HepG2 (cell line): Measurements from ENCODE around the gene SLFN11. TPM values are rescaled to one million over a fixed set of nuclear protein-coding genes. Genes with fewer than 3 reads are reported as not detected.

Experiments used
- ATAC-seq: fragments of 200-7000 bp; cut with Tn5 transposase; 3 replicates; pipeline ENCODE4 v1.9.1; 2020; ENCODE audit warnings: mild to moderate bottlenecking, moderate library complexity
- BruUV-seq: library from RNA; stranded (reverse); fragments of 400-500 nt; replicated peaks from 2 replicates; lab custom pipeline; 2021; lab: Mats Ljungman, UMichigan
- CTCF ChIA-PET: fragments of 300-600 bp; formaldehyde crosslinking; extraction: SDS; loops from one replicate; lab custom pipeline; 2021; ENCODE audit warnings: low total read pairs, inconsistent platforms, low intra/inter-chr PET ratio; lab: Yijun Ruan, JAX
- POLR2A ChIA-PET: fragments of 350-600 bp; sonication (Branson Sonifier 250); formaldehyde crosslinking; loops from one replicate; lab custom pipeline; 2020; ENCODE audit warnings: antibody characterized with exemption, inconsistent platforms; lab: Yijun Ruan, JAX
- DNase-seq: peaks from one replicate; pipeline ENCODE4 v3.0.0-alpha.2; 2015; ENCODE audit warnings: low spot score
- FAIRE-seq: peaks from 3 replicates; lab custom pipeline; 2011; peaks lifted over from hg19 to GRCh38; lab: Jason Lieb, UNC
- H2AFZ ChIP-seq: one replicate; pipeline ENCODE4 v1.6.1; 2011; ENCODE audit warnings: low read length, inconsistent platforms
- H3K27ac ChIP-seq: fragments of 300-600 bp; 3 replicates; pipeline ENCODE4 v1.8.0; 2011; ENCODE audit warnings: mixed run types, mild to moderate bottlenecking, mixed read lengths, low read length, inconsistent platforms; ENCODE audit not compliant: insufficient read depth; ENCODE audit errors: extremely low read length
- H3K27me3 ChIP-seq, 2 experiments: fragments of 200-600 bp in 1 of 2; 2 replicates in 1 of 2; 3 replicates in 1 of 2; pipeline versions ENCODE4 v1.6.0 to v1.8.0; 2011; ENCODE audit warnings: low read length in 2 of 2, mild to moderate bottlenecking in 2 of 2, moderate library complexity in 2 of 2, inconsistent platforms in 1 of 2; ENCODE audit not compliant: insufficient read depth in 2 of 2, control insufficient read depth in 1 of 2
- H3K36me3 ChIP-seq, 2 experiments: fragments of 200-600 bp in 1 of 2; replicated peaks in 1 of 2; 2 replicates in 1 of 2; 3 replicates in 1 of 2; pipeline versions ENCODE4 v1.5.1 to v1.8.0; 2011; ENCODE audit warnings: low read length in 2 of 2, inconsistent platforms in 1 of 2; ENCODE audit not compliant: insufficient read depth in 2 of 2, control insufficient read depth in 1 of 2
- H3K4me1 ChIP-seq: 2 replicates; pipeline ENCODE4 v1.5.1; 2012; ENCODE audit warnings: low read length, inconsistent platforms; ENCODE audit not compliant: insufficient read depth
- H3K4me2 ChIP-seq: 2 replicates; pipeline ENCODE4 v1.6.0; 2011; ENCODE audit warnings: low read depth, low read length, inconsistent platforms
- H3K4me3 ChIP-seq, 3 experiments: fragments of 200-600 bp in 1 of 3; sonication (generic), shearing (Covaris generic) in 1 of 3; replicated peaks in 1 of 3; 2 replicates each; pipeline ENCODE4 v1.5.1; 2011 to 2016; ENCODE audit warnings: low read length in 3 of 3, inconsistent platforms in 2 of 3, low read depth in 2 of 3, mild to moderate bottlenecking in 2 of 3, control low read depth in 1 of 3, mixed read lengths in 1 of 3; ENCODE audit not compliant: insufficient read depth in 1 of 3
- H3K79me2 ChIP-seq: one replicate; pipeline ENCODE4 v1.6.1; 2011; ENCODE audit warnings: low read length, inconsistent platforms; ENCODE audit not compliant: insufficient read depth
- H3K9ac ChIP-seq: 2 replicates; pipeline ENCODE4 v1.6.0; 2011; ENCODE audit warnings: mild to moderate bottlenecking, low read depth, low read length, inconsistent platforms; ENCODE audit not compliant: insufficient read depth
- H3K9me3 ChIP-seq: 2 replicates; pipeline ENCODE4 v1.5.1; 2012; ENCODE audit warnings: mild to moderate bottlenecking, low read length
- H4K20me1 ChIP-seq: 2 replicates; pipeline ENCODE4 v1.6.0; 2011; ENCODE audit warnings: inconsistent platforms, mild to moderate bottlenecking, low read length, moderate library complexity; ENCODE audit not compliant: insufficient read depth
- HNRNPK ChIP-seq: fragments of 200-400 bp; formaldehyde crosslinking; IDR thresholded peaks from 2 replicates; pipeline ENCODE4 v1.6.1; 2018; ENCODE audit warnings: low read length, low read depth, moderate library complexity, mild to moderate bottlenecking; ENCODE audit not compliant: poor library complexity, severe bottlenecking
- KDM5A ChIP-seq: fragments of 200-600 bp; sonication (generic); IDR thresholded peaks from 2 replicates; pipeline ENCODE4 v1.7.0; 2018; ENCODE audit warnings: antibody characterized with exemption, mild to moderate bottlenecking, low read length, borderline replicate concordance
- MAFK ChIP-seq, 2 experiments: IDR thresholded peaks in 1 of 2; conservative IDR thresholded peaks in 1 of 2; 2 replicates each; pipeline ENCODE4 v1.6.1; 2011; ENCODE audit warnings: improper control_type of control experiment in 2 of 2, low read length in 2 of 2
- NAIF1 ChIP-seq: sonication (generic); formaldehyde crosslinking; IDR thresholded peaks from 2 replicates; pipeline ENCODE4 v1.5.0; 2020; ENCODE audit warnings: mild to moderate bottlenecking, missing genetic modification reagents, borderline replicate concordance
- PAX8 ChIP-seq: sonication (generic); formaldehyde crosslinking; IDR thresholded peaks from 2 replicates; pipeline ENCODE4 v1.8.0; 2022; ENCODE audit warnings: mild to moderate bottlenecking, missing genetic modification reagents, borderline replicate concordance
- SCMH1 ChIP-seq: sonication (generic); formaldehyde crosslinking; IDR thresholded peaks from 2 replicates; pipeline ENCODE4 v1.9.0; 2021; ENCODE audit warnings: missing genetic modification reagents, mild to moderate bottlenecking, borderline replicate concordance
- SETDB1 ChIP-seq: sonication (generic); formaldehyde crosslinking; IDR thresholded peaks from 2 replicates; pipeline ENCODE4 v1.5.1; 2020; ENCODE audit warnings: missing genetic modification reagents, mild to moderate bottlenecking, borderline replicate concordance
- SMYD3 ChIP-seq: sonication (generic); formaldehyde crosslinking; IDR thresholded peaks from 2 replicates; pipeline ENCODE4 v1.8.1; 2023; ENCODE audit warnings: mild to moderate bottlenecking, missing genetic modification reagents
- STAG1 ChIP-seq: sonication (generic); formaldehyde crosslinking; IDR thresholded peaks from 2 replicates; pipeline ENCODE4 v1.4.0; 2020; ENCODE audit warnings: missing genetic modification reagents
- TBL1XR1 ChIP-seq: fragments of 150-350 bp; IDR thresholded peaks from 2 replicates; pipeline ENCODE4 v1.6.1; 2014; ENCODE audit warnings: borderline replicate concordance, low read length; ENCODE audit not compliant: partially characterized antibody
- ZFP36 ChIP-seq: fragments of 150-350 bp; IDR thresholded peaks from 2 replicates; pipeline ENCODE4 v1.6.1; 2018; ENCODE audit warnings: borderline replicate concordance, low read length, low read depth; ENCODE audit not compliant: partially characterized antibody
- ZNF136 ChIP-seq: sonication (generic); formaldehyde crosslinking; IDR thresholded peaks from 2 replicates; pipeline ENCODE4 v1.8.1; 2022; ENCODE audit warnings: low read depth, mild to moderate bottlenecking, moderate library complexity, missing genetic modification reagents
- ZSCAN31 ChIP-seq: sonication (generic); formaldehyde crosslinking; IDR thresholded peaks from 2 replicates; pipeline ENCODE4 v1.5.0; 2020; ENCODE audit warnings: low read depth, mild to moderate bottlenecking, missing genetic modification reagents
- WGBS: methylation state at CpG from one replicate; pipeline ENCODE4 v1.1.6; 2017; ENCODE audit warnings: low lambda C conversion rate; 5-methylcytosine and 5-hydroxymethylcytosine counted together
- in situ Hi-C: cut with HindIII; loops from 2 replicates; pipeline ENCODE4 v1.10.0; 2017; ENCODE audit warnings: low pct_unique_long_range_greater_than_20kb; ENCODE audit not compliant: extremely low pct_ligation_motif_present
- intact Hi-C: fragments of 100-400 bp; cut with micrococcal nuclease; formaldehyde crosslinking; loops from one replicate; pipeline ENCODE4 v1.10.0; 2022; ENCODE audit not compliant: unreplicated experiment
- polyA plus RNA-seq, 8 experiments: library from polyadenylated mRNA; depleted of rRNA in 3 of 8; stranded (reverse) in 7 of 8; unstranded in 1 of 8; fragments of >200 nt; fragmentation: Illumina TruSeq in 4 of 8; extraction: Trizol in 4 of 8; gene quantifications; 2 replicates each; pipeline versions ENCODE4 v1.2.1 to v1.2.3, GENCODE V29; 2011 to 2016; ENCODE audit warnings: low read depth in 4 of 8, missing spikeins in 1 of 8, mixed read lengths in 1 of 8; ENCODE audit not compliant: insufficient read depth in 1 of 8
- total RNA-seq, 5 experiments: library from RNA; depleted of rRNA; stranded (reverse); fragments of >200 nt; fragmentation: Illumina TruSeq; extraction: Trizol; gene quantifications; 2 replicates each; pipeline ENCODE4 v1.2.3, GENCODE V29; 2016; ENCODE audit warnings: low read depth in 1 of 5
- TF ChIP-seq, protein P1 (sequence below): sonication (generic); formaldehyde crosslinking; IDR thresholded peaks from 2 replicates; pipeline ENCODE4 v1.8.0; 2022; ENCODE audit warnings: mild to moderate bottlenecking, missing genetic modification reagents

Gene SLFN11
- total and polyA plus RNA-seq, 2 of the 13 experiments (the other 11 are each of a cell fraction or from before 2014, with no cell fraction given): not detected

DNA sequence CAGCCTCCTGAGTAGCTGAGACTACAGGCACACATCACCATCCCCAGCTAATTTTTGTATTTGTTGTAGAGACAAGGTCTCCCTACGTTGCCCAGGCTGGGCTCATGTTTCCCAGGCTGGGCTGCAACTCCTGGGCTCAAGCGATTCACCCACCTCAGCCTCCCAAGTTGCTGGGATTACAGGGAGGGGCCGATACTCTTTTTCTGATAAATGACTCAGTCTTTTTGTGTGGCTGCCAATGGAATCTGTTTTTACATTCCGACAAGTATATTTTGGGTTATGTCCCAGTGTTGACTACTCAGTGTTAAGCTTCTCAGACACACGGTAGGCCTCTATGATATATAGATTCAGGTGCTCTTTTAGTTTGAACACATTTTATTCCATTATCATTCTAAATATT is 58.1 kb downstream of the SLFN11 start:
- Histone ChIP-seq H3K4me1 (no peaks in the 10 kb centered on the region), H3K27me3 (no peaks in the 10 kb centered on the region; a peak in 1 of 5 replicates), H3K4me2 (no peak overlapping the region), H3K4me3 (no peak overlapping the region), H3K36me3 (no peaks in the 10 kb centered on the region), H4K20me1 (no peaks in the 10 kb centered on the region), H3K27ac (no peak overlapping the region), H3K79me2 (no peaks in the 10 kb centered on the region), H3K9ac (no peak overlapping the region), H2AFZ (no peak overlapping the region), H3K9me3 (no peaks in the 10 kb centered on the region)
- DNase-seq: no peak
- ChIA-PET POLR2A (no interaction called here), CTCF (interaction anchor here (1.2 kb wide), 1 partner anchor 218 kb away, joined by 4 read pairs; no protein-coding TSS in a partner anchor)
- TF ChIP-seq KDM5A (no peak), HNRNPK (no peak), STAG1 (no peak), ZFP36 (no peak), ZSCAN31 (no peak), SCMH1 (CRISPR knock-in tag) (no peak)
- no TSS peak for BruUV-seq
- in situ Hi-C loops: loop anchor here (25.0 kb wide), 1 partner anchor 422 kb away; the partner anchor contains the start of gene RASL10B
- FAIRE-seq: no peak
- intact Hi-C loops: no loop called here
- 3% methylated on average over 5 of the region's 5 CpGs for WGBS
- ATAC-seq: no peak

DNA sequence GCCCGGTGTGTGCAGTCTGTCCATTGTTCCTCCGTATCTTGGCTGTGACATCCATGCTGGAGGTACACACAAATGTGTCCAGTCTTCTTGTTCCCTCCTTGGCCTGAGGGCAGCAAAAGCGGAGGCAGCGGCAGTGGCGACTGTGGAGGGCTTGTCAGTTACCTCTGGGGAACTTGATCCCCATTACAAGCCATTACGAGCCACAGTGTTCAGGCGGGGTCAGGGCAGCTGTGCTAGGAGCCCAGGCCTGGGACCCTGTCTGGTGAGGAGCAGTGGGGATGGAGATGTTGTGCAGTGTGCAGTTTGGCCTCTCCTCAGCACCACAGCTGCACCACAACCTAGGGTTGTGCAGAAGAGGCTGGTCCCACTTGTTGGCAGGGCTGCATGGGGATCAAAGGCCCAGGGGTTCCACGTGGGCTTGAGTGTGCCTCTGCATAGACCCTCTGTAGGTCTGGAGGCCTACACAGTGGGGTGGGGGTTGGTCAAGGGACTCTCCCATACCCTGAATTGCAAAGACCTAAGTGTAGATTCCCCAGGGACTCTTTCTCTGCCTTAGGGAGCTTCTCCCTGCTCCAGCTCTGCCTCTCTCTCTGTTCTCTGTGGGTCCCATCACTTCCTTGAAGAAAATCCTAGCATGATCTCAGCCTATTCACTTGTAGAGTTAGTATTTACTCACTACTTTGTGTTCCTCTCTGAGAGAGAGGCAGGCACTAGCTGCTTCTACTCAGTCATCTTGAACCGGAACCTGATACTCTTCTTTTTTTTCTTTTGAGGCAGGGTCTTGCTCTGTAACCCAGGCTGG is 58.8 kb downstream of the SLFN11 start:
- Histone ChIP-seq H3K9ac (no peak overlapping the region), H3K4me2 (no peak overlapping the region), H3K4me3 (no peak overlapping the region), H3K79me2 (no peaks in the 10 kb centered on the region), H3K36me3 (no peaks in the 10 kb centered on the region), H3K4me1 (no peaks in the 10 kb centered on the region), H2AFZ (no peak overlapping the region), H3K27ac (no peak overlapping the region), H3K9me3 (no peaks in the 10 kb centered on the region), H3K27me3 (no peaks in the 10 kb centered on the region; a peak in 1 of 5 replicates), H4K20me1 (no peaks in the 10 kb centered on the region)
- FAIRE-seq: no peak
- POLR2A ChIA-PET: no interaction called here
- in situ Hi-C loops: loop anchor here (5.0 to 25.0 kb wide), 2 partner anchors 223 to 423 kb away; partner anchors contain the start of genes RASL10B and SLFN12L
- no peak for DNase-seq
- BruUV-seq: no TSS peak
- TF ChIP-seq, protein P1, sequence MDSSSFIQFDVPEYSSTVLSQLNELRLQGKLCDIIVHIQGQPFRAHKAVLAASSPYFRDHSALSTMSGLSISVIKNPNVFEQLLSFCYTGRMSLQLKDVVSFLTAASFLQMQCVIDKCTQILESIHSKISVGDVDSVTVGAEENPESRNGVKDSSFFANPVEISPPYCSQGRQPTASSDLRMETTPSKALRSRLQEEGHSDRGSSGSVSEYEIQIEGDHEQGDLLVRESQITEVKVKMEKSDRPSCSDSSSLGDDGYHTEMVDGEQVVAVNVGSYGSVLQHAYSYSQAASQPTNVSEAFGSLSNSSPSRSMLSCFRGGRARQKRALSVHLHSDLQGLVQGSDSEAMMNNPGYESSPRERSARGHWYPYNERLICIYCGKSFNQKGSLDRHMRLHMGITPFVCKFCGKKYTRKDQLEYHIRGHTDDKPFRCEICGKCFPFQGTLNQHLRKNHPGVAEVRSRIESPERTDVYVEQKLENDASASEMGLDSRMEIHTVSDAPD (CRISPR knock-in tag): no peak
- TF ChIP-seq ZNF136 (CRISPR knock-in tag) (no peak), NAIF1 (CRISPR knock-in tag) (no peak), TBL1XR1 (no peak), MAFK (conservative IDR thresholded peaks at IDR 0.05 in 1 of 2, IDR thresholded peaks at IDR 0.05 in 1 of 2; ENCODE audit: low read length in 2 of 2) (no peak), SETDB1 (CRISPR knock-in tag) (no peak), SMYD3 (CRISPR knock-in tag) (no peak), PAX8 (CRISPR knock-in tag) (no peak)
- no peak for ATAC-seq
- intact Hi-C loops: no loop called here
- CTCF ChIA-PET: interaction anchor here (1.2 kb wide), 1 partner anchor 219 kb away, joined by 4 read pairs; no protein-coding TSS in a partner anchor
- 10% methylated on average over 4 of the region's 9 CpGs for WGBS
